PFSK-1 (cell line): ENCODE data around the gene TOPAZ1.

Experiments used
- FOXP2 ChIP-seq: optimal IDR thresholded peaks from 2 replicates; pipeline ENCODE3; 2011; ENCODE audit warnings: borderline replicate concordance, control low read depth, inconsistent platforms; ENCODE audit not compliant: insufficient read depth; ENCODE audit errors: extremely low read length, extremely low read depth
- POLR2AphosphoS5 ChIP-seq: IDR thresholded peaks from 2 replicates; pipeline ENCODE4 v1.6.1; 2012; ENCODE audit warnings: low read depth, mild to moderate bottlenecking, control low read depth, low read length, moderate library complexity
- SIN3A ChIP-seq: IDR thresholded peaks from 2 replicates; pipeline ENCODE4 v1.6.1; 2012; ENCODE audit warnings: mild to moderate bottlenecking, low read length, moderate library complexity, borderline replicate concordance; ENCODE audit not compliant: insufficient read depth
- TAF1 ChIP-seq: IDR thresholded peaks from 2 replicates; pipeline ENCODE4 v1.6.1; 2012; ENCODE audit warnings: low read length, control low read depth, borderline replicate concordance; ENCODE audit not compliant: insufficient read depth
- TF ChIP-seq, protein P1 (sequence below), 2 experiments: IDR thresholded peaks; 2 replicates each; pipeline versions ENCODE4 v1.6.1 to v1.8.0; 2011 to 2012; ENCODE audit warnings: low read depth in 2 of 2, low read length in 2 of 2, control low read depth in 1 of 2, inconsistent platforms in 1 of 2, mild to moderate bottlenecking in 1 of 2, moderate library complexity in 1 of 2; ENCODE audit not compliant: insufficient read depth in 1 of 2

DNA sequence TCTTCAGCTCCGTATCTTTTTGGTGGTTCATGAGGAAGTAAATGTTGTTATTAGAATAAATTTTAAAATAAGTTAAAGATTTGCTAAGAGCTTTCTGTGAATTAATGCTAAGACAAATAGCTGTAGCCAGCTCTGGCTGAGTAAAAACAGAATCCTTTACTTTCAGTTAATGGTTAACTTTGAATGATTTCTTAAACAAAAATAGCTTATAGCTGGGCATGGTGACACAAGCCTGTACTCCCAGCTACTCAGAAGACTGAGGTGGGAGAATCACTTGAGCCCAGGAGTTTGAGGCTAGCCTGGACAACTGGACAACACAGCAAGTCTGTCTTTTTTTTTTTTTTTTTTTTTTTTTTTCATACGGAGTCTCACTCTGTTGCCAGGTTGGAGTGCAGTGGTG, 121.9 kb downstream of the TOPAZ1 start:
- no peak for TF ChIP-seq POLR2AphosphoS5
- no peak for TF ChIP-seq SIN3A
- TF ChIP-seq TAF1 = no peak
- TF ChIP-seq, protein P1, sequence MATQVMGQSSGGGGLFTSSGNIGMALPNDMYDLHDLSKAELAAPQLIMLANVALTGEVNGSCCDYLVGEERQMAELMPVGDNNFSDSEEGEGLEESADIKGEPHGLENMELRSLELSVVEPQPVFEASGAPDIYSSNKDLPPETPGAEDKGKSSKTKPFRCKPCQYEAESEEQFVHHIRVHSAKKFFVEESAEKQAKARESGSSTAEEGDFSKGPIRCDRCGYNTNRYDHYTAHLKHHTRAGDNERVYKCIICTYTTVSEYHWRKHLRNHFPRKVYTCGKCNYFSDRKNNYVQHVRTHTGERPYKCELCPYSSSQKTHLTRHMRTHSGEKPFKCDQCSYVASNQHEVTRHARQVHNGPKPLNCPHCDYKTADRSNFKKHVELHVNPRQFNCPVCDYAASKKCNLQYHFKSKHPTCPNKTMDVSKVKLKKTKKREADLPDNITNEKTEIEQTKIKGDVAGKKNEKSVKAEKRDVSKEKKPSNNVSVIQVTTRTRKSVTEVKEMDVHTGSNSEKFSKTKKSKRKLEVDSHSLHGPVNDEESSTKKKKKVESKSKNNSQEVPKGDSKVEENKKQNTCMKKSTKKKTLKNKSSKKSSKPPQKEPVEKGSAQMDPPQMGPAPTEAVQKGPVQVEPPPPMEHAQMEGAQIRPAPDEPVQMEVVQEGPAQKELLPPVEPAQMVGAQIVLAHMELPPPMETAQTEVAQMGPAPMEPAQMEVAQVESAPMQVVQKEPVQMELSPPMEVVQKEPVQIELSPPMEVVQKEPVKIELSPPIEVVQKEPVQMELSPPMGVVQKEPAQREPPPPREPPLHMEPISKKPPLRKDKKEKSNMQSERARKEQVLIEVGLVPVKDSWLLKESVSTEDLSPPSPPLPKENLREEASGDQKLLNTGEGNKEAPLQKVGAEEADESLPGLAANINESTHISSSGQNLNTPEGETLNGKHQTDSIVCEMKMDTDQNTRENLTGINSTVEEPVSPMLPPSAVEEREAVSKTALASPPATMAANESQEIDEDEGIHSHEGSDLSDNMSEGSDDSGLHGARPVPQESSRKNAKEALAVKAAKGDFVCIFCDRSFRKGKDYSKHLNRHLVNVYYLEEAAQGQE (IDR thresholded peaks at IDR 0.05; ENCODE audit: insufficient read depth in 1 of 2, low read depth in 2 of 2, low read length in 2 of 2) = no peak
- TF ChIP-seq FOXP2 = no peak
